ENCODE results near the gene TBRG1. TPM values are rescaled to one million over a fixed set of nuclear protein-coding genes. Genes with fewer than 3 reads are reported as not detected.

The TBRG1 gene
- total and polyA plus RNA-seq, 2 of the 4 experiments (the other 2 are of a cell fraction) = 13.3 to 23.2 TPM

DNA sequence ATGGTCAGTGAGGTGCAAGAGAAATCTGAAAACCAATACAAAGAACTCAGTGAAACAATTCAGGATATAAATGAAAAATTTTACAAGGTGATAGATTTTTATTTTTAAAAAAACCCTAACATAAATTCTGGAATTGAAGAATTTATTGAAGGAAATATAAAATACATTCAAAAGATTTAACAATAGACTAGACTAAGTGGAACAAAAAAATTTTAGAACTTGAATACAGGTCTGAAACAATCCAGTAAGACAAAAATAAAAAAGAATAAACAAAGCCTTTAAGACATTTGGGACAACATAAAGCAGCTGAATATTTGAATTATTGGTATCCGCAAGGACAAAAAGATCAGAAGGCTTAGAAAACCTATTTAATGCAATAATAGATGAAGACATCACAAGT, 59.8 kb downstream of the TBRG1 start:
- Histone ChIP-seq H3K14ac (replicated peaks; ENCODE audit: low read depth, low read length) (no peak overlapping the region), H3K18ac (ENCODE audit: low read depth, low read length) (no peak overlapping the region), H3K9me1 (ENCODE audit: insufficient read depth, low read length) (no peaks in the 10 kb centered on the region), H2BK15ac (ENCODE audit: low read depth, low read length) (no peak overlapping the region), H3K4me3 (ENCODE audit: insufficient read depth, low read depth, low read length) (no peak overlapping the region), H3K27me3 (ENCODE audit: control insufficient read depth, insufficient read depth, low read length) (no peaks in the 10 kb centered on the region), H2BK20ac (ENCODE audit: low read depth, low read length) (no peak overlapping the region), H3K23ac (ENCODE audit: low read depth, low read length) (no peak overlapping the region), H2AFZ (replicated peaks; ENCODE audit: low read length, poor library complexity) (no peak overlapping the region), H4K5ac (ENCODE audit: low read depth, low read length) (no peak overlapping the region), H3K56ac (ENCODE audit: extremely low read depth, insufficient read depth, low read length) (no peak overlapping the region), H4K8ac (ENCODE audit: low read depth in 2 of 2, low read length in 2 of 2) (no peak overlapping the region), H2AK9ac (replicated peaks; ENCODE audit: low read depth, low read length, poor library complexity) (no peak overlapping the region), H2BK5ac (ENCODE audit: low read depth, low read length, poor library complexity, severe bottlenecking) (no peak overlapping the region), H3K9ac (ENCODE audit: low read depth, low read length) (no peak overlapping the region), H3K79me1 (ENCODE audit: low read depth in 1 of 2, low read length in 2 of 2) (no peaks in the 10 kb centered on the region), H2AK5ac (ENCODE audit: low read depth, low read length) (no peak overlapping the region), H3K9me3 (ENCODE audit: control insufficient read depth, insufficient read depth, low read length) (peaks cover 7% of the 10 kb centered on the region; the same call in 1 of the 2 replicates), H3K36me3 (ENCODE audit: control insufficient read depth, insufficient read depth, low read length) (no peaks in the 10 kb centered on the region), H4K20me1 (ENCODE audit: insufficient read depth, low read length) (no peaks in the 10 kb centered on the region), H2BK120ac (ENCODE audit: low read depth, low read length) (no peak overlapping the region), H3K4ac (ENCODE audit: low read depth, low read length) (no peak overlapping the region), H3K4me1 (ENCODE audit: control insufficient read depth, insufficient read depth, low read length) (no peaks in the 10 kb centered on the region), H4K91ac (ENCODE audit: insufficient read depth, low read depth, low read length) (no peak overlapping the region), H3K27ac (ENCODE audit: insufficient read depth, low read length) (no peak overlapping the region), H3K4me2 (ENCODE audit: low read depth, low read length) (no peak overlapping the region)
- dilution Hi-C loops (cut with HindIII; ENCODE audit: low sequenced_read_pairs, unreplicated experiment) = no loop called here
- intact Hi-C loops (cut with micrococcal nuclease) = no loop called here
- ATAC-seq (ENCODE audit: low read depth) = no peak
- ChIA-PET POLR2A (ENCODE audit: unreplicated experiment) (no interaction called here), CTCF (no interaction called here)
- TF ChIP-seq MXI1 (IDR thresholded peaks at IDR 0.05; ENCODE audit: borderline replicate concordance, low read depth, low read length) (no peak), BHLHE40 (IDR thresholded peaks at IDR 0.05; ENCODE audit: low read depth, low read length) (no peak)
- WGBS, 2 experiments (ENCODE audit: extremely low coverage in 2 of 2, insufficient read length in 1 of 2) = no CpG with 5 or more reads among the region's 1 CpG
- BruUV-seq (replicated peaks) = no TSS peak
- in situ Hi-C loops (cut with MboI; ENCODE audit: low sequenced_read_pairs) = no loop called here
- DNase-seq = no peak

Small RNA genes lying within 50 kb of the gene (microRNA-seq; reads per million reads assigned to microRNA genes)
- not detected for gene RNA5SP352 (ENCODE audit: insufficient read depth, insufficient read length)

Small RNA genes lying within 50 kb of the gene (small RNA-seq; reads per million reads assigned to genes)
- 0 reads per million in 5 experiments for gene RNA5SP352

Other genes starting within 250 kb of the TBRG1 start
- not detected in 2 replicates for gene OR8B2, start 238.4 kb upstream of the TBRG1 start, total RNA-seq (2012; rRNA removed)
- gene OR8B2, start 238.4 kb upstream of the TBRG1 start, polyA plus RNA-seq (2012; rRNA removed) = not detected in 2 replicates
- not detected in 2 replicates for gene OR8B3, start 223.8 kb upstream of the TBRG1 start, total RNA-seq (2012; rRNA removed)
- not detected in 2 replicates for gene OR8B3, start 223.8 kb upstream of the TBRG1 start, polyA plus RNA-seq (2012; rRNA removed)
- not detected in 2 replicates for gene OR8B4, start 198.0 kb upstream of the TBRG1 start, total RNA-seq (2012; rRNA removed)
- gene OR8B4, start 198.0 kb upstream of the TBRG1 start, polyA plus RNA-seq (2012; rRNA removed) = not detected in 2 replicates
- not detected in 2 replicates for gene OR8B8, start 177.2 kb upstream of the TBRG1 start, total RNA-seq (2012; rRNA removed)
- gene OR8B8, start 177.2 kb upstream of the TBRG1 start, polyA plus RNA-seq (2012; rRNA removed) = not detected in 2 replicates
- gene OR8B12, start 79.2 kb upstream of the TBRG1 start, total RNA-seq (2012; rRNA removed) = not detected in 2 replicates
- not detected in 2 replicates for gene OR8B12, start 79.2 kb upstream of the TBRG1 start, polyA plus RNA-seq (2012; rRNA removed)
- not detected in 2 replicates for gene OR8A1, start 52.9 kb upstream of the TBRG1 start, total RNA-seq (2012; rRNA removed)
- not detected in 2 replicates for gene OR8A1, start 52.9 kb upstream of the TBRG1 start, polyA plus RNA-seq (2012; rRNA removed)
- gene PANX3, start 11.4 kb upstream of the TBRG1 start, total RNA-seq (2012; rRNA removed) = not detected in 2 replicates
- not detected in 2 replicates for gene PANX3, start 11.4 kb upstream of the TBRG1 start, polyA plus RNA-seq (2012; rRNA removed)
- 3.3 and 4.7 TPM in 2 replicates for gene SIAE, start 50.9 kb downstream of the TBRG1 start, total RNA-seq (2012; rRNA removed)
- 11.3 and 12.0 TPM in 2 replicates for gene SIAE, start 50.9 kb downstream of the TBRG1 start, polyA plus RNA-seq (2012; rRNA removed)
- 9.9 and 14.4 TPM in 2 replicates for gene SPA17, start 51.0 kb downstream of the TBRG1 start, total RNA-seq (2012; rRNA removed)
- gene SPA17, start 51.0 kb downstream of the TBRG1 start, polyA plus RNA-seq (2012; rRNA removed) = 10.6 and 11.5 TPM in 2 replicates
- gene NRGN, start 117.1 kb downstream of the TBRG1 start, total RNA-seq (2012; rRNA removed) = 0.54 and 0.83 TPM in 2 replicates
- 24.8 and 27.8 TPM in 2 replicates for gene NRGN, start 117.1 kb downstream of the TBRG1 start, polyA plus RNA-seq (2012; rRNA removed)
- not detected in 2 replicates for gene VSIG2, start 129.4 kb downstream of the TBRG1 start, total RNA-seq (2012; rRNA removed)
- not detected in 2 replicates for gene VSIG2, start 129.4 kb downstream of the TBRG1 start, polyA plus RNA-seq (2012; rRNA removed)
- gene ESAM, start 139.4 kb downstream of the TBRG1 start, total RNA-seq (2012; rRNA removed) = under 0.01 TPM in 1 of 2 replicates, not detected in the other
- 0.12 and 0.20 TPM in 2 replicates for gene ESAM, start 139.4 kb downstream of the TBRG1 start, polyA plus RNA-seq (2012; rRNA removed)
- gene MSANTD2, start 177.5 kb downstream of the TBRG1 start, total RNA-seq (2012; rRNA removed) = 5.0 and 6.4 TPM in 2 replicates
- 4.8 and 6.0 TPM in 2 replicates for gene MSANTD2, start 177.5 kb downstream of the TBRG1 start, polyA plus RNA-seq (2012; rRNA removed)
- gene ROBO3, start 242.6 kb downstream of the TBRG1 start, total RNA-seq (2012; rRNA removed) = 10.3 and 12.0 TPM in 2 replicates
- gene ROBO3, start 242.6 kb downstream of the TBRG1 start, polyA plus RNA-seq (2012; rRNA removed) = 54.1 and 64.5 TPM in 2 replicates